Mammary epithelial cell (primary cell): ENCODE data around the gene SCAPER.

ENCODE experiments used
- CTCF ChIP-seq, 2 donors: IDR thresholded peaks in 1 of 2; conservative IDR thresholded peaks in 1 of 2; 2 replicates each; pipeline ENCODE4 v1.5.1; 2011 to 2012; ENCODE audit warnings: inconsistent platforms in 2 of 2, low read length in 2 of 2, mild to moderate bottlenecking in 2 of 2, control low read depth in 1 of 2, low read depth in 1 of 2; ENCODE audit not compliant: insufficient read depth in 1 of 2; ENCODE audit errors: extremely low read depth in 1 of 2
- EZH2 ChIP-seq: IDR thresholded peaks from 2 replicates; pipeline ENCODE4 v1.6.1; 2012; ENCODE audit warnings: low read length, inconsistent platforms, borderline replicate concordance

- TF ChIP-seq CTCF (conservative IDR thresholded peaks at IDR 0.05 in 1 of 2, IDR thresholded peaks at IDR 0.05 in 1 of 2; ENCODE audit: extremely low read depth in 1 of 2, insufficient read depth in 1 of 2, low read depth in 1 of 2, low read length in 2 of 2) (no peak), EZH2 (no peak)
Observed at GRCh38 chr15:76752549-76752948, 152.6 kb downstream of the SCAPER start.
